MM.1S (cell line): ENCODE measurements around the gene TEAD4.

Experiments
- EZH2 ChIP-seq: fragments of 300-600 bp; sonication (generic); optimal IDR thresholded peaks from 2 replicates; pipeline ENCODE3; 2017; ENCODE audit warnings: low read depth, mild to moderate bottlenecking, antibody characterized with exemption, low read length, mixed read lengths
- EZH2phosphoT487 ChIP-seq: fragments of 300-600 bp; sonication (generic); IDR thresholded peaks from 2 replicates; pipeline ENCODE4 v1.6.1; 2018; ENCODE audit warnings: antibody characterized with exemption, low read length
- TF ChIP-seq, protein P1 (sequence below): fragments of 300-600 bp; sonication (generic); IDR thresholded peaks from 2 replicates; pipeline ENCODE4 v1.5.1; 2016; ENCODE audit warnings: antibody characterized with exemption, low read length, mixed read lengths

DNA sequence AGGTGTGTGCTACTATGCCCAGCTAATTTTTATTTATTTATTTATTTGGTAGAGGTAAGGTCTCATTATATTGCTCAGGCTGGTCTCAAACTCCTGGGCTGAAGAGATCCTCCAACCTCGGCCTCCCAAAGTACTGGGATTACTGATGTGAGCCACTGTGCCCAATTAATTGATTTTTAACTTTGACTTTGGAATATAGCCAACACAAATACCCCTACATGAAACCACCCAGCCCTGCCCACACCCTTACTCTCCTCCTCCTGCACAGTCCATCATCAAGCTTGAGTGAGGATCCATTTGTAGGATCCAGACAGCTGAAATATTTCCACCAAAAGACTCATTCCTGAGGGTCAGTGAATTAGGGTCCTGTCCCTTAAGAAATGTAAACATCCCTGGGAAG lies 3.3 kb upstream of the TEAD4 start:
- TF ChIP-seq, protein P1, sequence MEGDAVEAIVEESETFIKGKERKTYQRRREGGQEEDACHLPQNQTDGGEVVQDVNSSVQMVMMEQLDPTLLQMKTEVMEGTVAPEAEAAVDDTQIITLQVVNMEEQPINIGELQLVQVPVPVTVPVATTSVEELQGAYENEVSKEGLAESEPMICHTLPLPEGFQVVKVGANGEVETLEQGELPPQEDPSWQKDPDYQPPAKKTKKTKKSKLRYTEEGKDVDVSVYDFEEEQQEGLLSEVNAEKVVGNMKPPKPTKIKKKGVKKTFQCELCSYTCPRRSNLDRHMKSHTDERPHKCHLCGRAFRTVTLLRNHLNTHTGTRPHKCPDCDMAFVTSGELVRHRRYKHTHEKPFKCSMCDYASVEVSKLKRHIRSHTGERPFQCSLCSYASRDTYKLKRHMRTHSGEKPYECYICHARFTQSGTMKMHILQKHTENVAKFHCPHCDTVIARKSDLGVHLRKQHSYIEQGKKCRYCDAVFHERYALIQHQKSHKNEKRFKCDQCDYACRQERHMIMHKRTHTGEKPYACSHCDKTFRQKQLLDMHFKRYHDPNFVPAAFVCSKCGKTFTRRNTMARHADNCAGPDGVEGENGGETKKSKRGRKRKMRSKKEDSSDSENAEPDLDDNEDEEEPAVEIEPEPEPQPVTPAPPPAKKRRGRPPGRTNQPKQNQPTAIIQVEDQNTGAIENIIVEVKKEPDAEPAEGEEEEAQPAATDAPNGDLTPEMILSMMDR = no peak
- TF ChIP-seq EZH2 = no peak
- no peak for TF ChIP-seq EZH2phosphoT487
